ENCODE measurements around the gene CDK3.

GRCh38 chr17:75996665-75997590 is 3.7 kb upstream of the CDK3 start:
- no peak for TF ChIP-seq CTCF (IDR thresholded peaks at IDR 0.05)
- TF ChIP-seq POLR2A (IDR thresholded peaks at IDR 0.05; ENCODE audit: low read depth), result no peak
- TF ChIP-seq POLR2AphosphoS5 (IDR thresholded peaks at IDR 0.05), result no peak
- TF ChIP-seq EP300 (IDR thresholded peaks at IDR 0.05), result no peak
